WTC11 (cell line): ENCODE data around the gene SDK2.

Experiments
- CREB1 ChIP-seq: sonication (generic); formaldehyde crosslinking; IDR thresholded peaks from 2 replicates; pipeline ENCODE4 v1.8.0; 2023; ENCODE audit warnings: mild to moderate bottlenecking, missing genetic modification reagents
- CTCF ChIP-seq: fragments of 200-600 bp; IDR thresholded peaks from 2 replicates; pipeline ENCODE4 v1.8.0; 2022; ENCODE audit warnings: antibody characterized with exemption
- TEAD4 ChIP-seq: sonication (generic); formaldehyde crosslinking; IDR thresholded peaks from 2 replicates; pipeline ENCODE4 v1.8.0; 2022; ENCODE audit warnings: mild to moderate bottlenecking, missing genetic modification reagents
- USF1 ChIP-seq: sonication (generic); formaldehyde crosslinking; IDR thresholded peaks from 2 replicates; pipeline ENCODE4 v1.8.0; 2022; ENCODE audit warnings: mild to moderate bottlenecking, missing genetic modification reagents
- ZNF425 ChIP-seq: fragments of 250-450 bp; sonication (Bioruptor Pico); conservative IDR thresholded peaks from 2 replicates; pipeline ENCODE4 v1.9.0; 2021; ENCODE audit warnings: mild to moderate bottlenecking
- ZNF512 ChIP-seq: sonication (generic); formaldehyde crosslinking; IDR thresholded peaks from 2 replicates; pipeline ENCODE4 v1.8.1; 2022; ENCODE audit warnings: missing genetic modification reagents, borderline replicate concordance

- TF ChIP-seq CTCF, result no peak
- no peak for TF ChIP-seq ZNF425
- TF ChIP-seq USF1 (CRISPR knock-in tag), result no peak
- TF ChIP-seq TEAD4, result no peak
- TF ChIP-seq CREB1 (CRISPR knock-in tag), result no peak
- no peak for TF ChIP-seq ZNF512 (CRISPR knock-in tag)
Observed at GRCh38 chr17:73368085-73368631, 276.1 kb downstream of the SDK2 start.
